Mucosa of gallbladder (tissue), 1 donor: Measurements from ENCODE around the gene SDCCAG8. TPM values are rescaled to one million over a fixed set of nuclear protein-coding genes. Genes with fewer than 3 reads are reported as not detected.
"Not testable (repeated sequence)": the region's sequence is repeated elsewhere in the genome, so short reads cannot be mapped to it uniquely, and the experiment has no call there.

Experiments
- DNase-seq: peaks from one replicate; pipeline ENCODE4 v3.0.0-alpha.2; 2020; ENCODE audit warnings: low spot score
- total RNA-seq: library from RNA; stranded (reverse); gene quantifications from one replicate; pipeline ENCODE4 v1.2.1, GENCODE V29; 2021
- donor health status: DM: no; HTN: no; CAD: no.

SDCCAG8 gene
- total RNA-seq: 46.1 TPM

DNA sequence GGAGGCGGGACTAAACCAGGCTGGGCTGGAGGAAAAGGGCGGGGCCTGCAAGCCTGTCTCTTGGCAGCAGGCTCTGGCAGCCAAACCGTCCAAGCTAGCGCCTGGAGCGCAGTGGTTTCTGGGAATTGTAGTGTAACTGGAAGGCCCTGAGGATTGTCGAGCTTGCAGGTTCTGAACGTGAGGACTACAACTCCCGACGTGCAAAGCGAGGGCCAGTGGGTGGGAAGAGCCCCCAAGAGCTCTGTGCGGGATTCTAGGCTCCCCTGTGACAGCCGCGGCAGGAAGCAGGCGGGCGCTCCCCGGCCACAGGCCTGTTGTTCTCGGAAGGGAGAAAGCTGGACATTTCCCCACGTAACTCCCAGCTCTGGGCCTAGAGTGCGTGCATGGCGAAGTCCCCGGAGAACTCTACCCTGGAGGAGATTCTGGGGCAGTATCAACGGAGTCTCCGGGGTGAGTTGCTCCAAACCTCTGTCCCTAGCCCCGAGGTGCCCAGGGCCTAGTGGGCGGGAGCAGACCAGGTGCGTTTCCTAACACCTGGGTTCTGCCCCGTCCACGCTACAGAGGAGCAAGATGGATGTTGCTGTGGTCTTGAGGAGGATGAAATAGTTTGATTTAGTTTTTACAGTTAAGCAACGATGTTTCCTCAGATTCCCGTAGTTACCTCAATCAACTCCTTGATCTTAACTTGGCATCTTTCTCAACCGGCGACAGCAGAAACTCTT lies at the start of gene SDCCAG8:
TSS of gene SDCCAG8 (plus strand) at position 251 of the 722 bp plus-strand sequence. CDS start at position 384, 133 bp downstream.
- DNase-seq: peak; percentile 99

DNA sequence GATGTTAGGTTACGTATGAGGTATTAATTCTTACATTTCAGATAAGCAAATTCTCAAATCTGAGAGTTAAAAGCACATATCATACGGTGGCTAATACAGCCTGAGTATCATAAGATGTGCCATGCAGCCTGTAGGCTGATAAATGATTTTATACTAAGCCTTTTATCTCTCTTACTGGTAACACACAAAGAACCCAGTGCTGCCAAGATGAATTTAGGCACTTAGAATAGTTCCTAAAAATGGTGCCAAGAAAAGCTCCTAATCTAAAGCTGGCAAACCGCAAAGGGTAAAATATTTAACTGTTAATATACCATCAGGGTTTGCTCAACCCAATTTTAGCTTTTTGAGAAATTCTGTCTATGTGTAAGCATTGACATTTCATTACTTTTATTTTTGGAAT lies 43.9 kb upstream of the SDCCAG8 start:
- DNase-seq: not testable (repeated sequence)

DNA sequence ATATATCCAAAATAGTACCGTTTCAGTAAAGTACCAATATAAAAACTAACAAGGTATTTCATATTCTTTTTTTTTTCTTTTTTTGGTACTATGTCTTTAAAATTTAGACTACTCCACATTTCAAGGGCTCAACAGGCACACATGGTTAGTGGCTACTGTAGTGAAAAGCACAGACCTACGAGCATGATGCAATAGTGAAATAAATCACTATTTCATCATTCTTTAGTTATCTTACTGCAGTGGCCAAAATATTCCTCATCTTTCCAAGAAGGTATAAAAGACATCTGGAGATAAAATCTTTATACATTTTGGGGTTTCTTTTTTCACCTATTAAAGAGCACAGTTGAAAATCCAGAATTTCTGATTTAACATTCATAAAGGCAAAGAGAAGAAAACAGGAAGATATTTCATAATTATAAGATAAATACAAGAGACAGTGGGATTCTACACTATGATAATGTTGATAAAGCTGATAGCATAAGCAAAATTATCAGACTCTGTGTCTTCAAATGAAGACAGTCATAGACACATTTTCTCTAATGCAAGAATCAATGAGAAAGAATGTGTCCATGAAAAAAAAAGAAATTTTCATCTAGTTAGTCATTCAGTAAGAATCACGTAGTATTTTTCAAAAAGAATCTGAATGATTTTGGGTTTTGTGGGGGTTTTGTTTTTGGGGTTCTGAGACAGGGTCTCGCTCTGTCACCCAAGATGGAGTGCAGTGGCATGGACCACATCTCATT lies 42.6 kb upstream of the SDCCAG8 start:
- no peak for DNase-seq

DNA sequence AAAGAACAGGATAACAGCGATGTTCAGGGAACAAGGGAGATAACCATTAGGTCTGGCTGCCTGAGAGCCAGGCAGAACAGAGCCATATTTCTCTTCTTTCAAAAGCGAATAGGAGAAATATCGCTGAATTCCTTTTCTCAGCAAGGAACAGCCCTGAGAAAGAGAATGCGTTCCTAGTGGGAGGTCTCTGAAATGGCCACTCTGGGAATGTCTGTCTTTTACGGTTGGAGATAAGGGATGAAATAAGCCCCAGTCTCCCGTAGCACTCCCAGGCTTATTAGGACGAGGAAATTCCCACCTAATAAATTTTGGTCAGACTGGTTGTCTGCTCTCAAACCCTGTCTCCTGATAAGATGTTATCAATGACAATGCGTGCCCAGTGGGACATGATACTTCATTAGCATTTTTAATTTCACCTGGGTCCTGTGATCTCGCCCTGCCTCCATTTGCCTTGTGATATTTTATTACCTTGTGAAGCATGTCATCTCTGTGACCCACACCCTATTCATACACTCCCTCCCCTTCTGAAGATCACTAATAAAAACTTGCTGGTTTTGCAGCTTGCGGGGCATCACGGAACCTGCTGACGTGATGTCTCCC lies 40.5 kb upstream of the SDCCAG8 start:
- not testable (repeated sequence) for DNase-seq

DNA sequence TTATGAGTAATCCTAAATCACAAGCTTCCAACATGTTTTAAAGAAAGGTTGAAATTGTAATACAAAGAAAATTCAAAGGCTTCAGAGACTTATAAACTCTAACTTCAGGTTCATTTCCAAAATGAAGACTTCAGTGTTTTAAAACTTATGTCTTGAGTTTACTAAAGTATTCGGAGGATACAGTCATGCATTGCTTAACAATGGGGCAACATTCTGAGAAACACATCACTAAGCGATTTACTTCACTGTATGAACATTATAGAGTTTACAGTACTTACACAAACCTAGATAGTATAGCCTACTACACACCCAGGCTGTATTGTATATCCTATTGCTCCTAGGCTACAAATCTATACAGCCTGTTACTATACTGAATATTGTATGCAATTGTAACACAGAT lies 39.1 kb upstream of the SDCCAG8 start:
- DNase-seq: no peak

DNA sequence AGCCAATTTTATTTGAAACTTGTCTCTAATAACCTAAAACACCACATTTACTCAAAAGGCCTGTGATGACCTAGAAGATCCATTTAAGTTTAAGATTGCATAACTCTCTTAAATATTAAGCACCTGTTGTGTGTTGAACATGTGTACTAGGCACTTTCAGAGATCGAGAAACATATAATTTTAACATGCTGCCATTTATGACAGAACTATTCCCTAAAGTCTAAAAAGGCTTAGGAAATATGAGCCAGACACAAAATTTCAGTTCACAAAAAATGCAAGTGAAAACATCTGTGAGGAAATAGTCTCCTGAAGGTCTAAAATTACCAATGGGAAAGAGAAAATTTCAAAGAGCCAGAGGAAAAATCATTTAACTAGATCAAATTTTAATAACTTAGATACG lies 38.5 kb upstream of the SDCCAG8 start:
- no peak for DNase-seq

DNA sequence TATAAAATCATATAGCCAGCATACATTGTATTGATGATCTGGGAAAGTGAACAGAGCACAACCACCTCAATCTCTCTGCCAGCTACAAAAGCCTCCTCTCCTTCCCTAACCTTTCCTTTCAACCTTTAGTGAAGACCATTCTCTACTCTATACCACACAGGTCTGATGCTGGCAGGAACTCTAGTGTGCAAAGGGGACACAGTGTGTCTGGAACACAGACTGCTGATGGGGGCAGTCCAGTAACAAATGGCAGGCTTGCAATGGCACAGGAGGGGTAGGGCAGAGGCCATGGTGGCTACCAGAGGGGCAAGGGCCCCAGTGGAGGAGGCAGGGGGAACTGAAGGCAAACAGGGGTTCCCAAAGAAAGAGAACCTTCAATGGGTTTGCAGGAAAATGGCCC lies 37.8 kb upstream of the SDCCAG8 start:
- no peak for DNase-seq

DNA sequence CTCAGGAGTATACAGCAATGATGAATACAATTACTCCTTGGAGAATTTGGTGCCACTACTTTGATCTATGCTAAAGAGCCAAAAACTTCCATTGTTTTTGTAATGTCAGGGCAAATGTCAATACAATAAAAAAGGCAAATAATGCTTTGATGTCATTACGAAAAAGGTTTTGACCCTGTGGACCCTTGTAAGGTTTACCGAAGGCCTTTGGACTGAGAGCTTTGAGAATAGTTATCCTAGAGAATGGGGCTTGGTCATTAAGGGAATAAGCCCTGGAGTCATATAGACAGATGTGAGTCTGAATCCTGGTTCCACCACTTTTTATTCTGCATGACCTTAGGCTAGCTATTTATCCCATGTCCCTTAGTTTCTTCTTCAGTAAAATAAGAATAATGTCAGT lies 28.2 kb upstream of the SDCCAG8 start:
- no peak for DNase-seq

DNA sequence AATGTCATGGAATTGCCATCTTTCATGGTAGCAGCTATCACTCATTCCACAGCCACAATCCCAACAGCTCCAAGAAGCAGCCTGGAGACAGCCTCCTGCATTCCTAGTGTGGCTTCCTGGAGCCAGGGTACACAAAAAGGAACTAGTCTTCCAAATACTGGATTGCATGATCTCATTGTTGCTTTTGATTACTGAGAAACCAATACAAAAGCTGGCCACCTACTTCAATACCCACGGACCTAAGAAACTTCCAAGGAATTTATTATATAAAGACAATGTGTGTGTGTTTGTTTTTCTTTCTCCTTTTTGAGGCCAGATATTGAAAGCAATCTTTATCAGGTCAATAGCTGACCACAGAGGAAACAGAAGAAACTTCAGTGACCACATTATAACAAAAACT lies 26.3 kb upstream of the SDCCAG8 start:
- DNase-seq: no peak

DNA sequence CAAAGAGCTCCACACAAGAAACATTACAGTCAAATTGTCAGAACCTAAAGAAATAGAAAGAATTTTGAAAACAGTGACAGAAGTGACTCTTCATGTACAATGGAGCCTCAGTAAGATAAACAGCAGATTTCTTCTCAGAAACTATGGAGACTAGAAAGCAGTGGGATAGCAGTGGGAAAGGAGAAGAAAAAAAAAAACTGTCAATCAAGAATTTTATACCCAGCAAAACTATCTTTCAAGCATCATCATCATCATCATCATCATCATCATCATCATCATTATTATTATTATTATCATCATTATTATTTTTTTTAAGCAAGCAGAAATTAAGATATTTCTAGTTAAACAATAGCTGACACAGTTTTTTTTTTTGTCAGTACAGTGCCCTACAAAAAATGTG lies 24.9 kb upstream of the SDCCAG8 start:
- no peak for DNase-seq

DNA sequence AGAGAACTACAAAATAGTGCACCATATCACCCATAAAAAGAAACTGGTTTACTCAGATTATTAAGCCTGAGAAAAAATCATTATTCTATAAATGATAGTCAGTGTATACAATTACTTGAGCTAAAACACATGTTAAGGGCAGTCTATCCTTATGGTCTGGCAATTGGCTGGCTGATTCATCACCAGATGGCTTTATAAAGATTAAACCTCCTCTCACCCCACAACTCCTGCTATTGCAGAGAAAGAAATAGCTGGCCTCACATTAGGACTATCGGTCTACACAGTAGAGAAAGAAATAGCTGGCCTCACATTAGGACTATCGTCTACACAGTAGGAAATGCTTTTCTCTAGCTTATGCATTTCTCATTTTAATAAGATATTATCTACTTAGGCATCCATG lies 21.9 kb upstream of the SDCCAG8 start:
- DNase-seq: no peak

DNA sequence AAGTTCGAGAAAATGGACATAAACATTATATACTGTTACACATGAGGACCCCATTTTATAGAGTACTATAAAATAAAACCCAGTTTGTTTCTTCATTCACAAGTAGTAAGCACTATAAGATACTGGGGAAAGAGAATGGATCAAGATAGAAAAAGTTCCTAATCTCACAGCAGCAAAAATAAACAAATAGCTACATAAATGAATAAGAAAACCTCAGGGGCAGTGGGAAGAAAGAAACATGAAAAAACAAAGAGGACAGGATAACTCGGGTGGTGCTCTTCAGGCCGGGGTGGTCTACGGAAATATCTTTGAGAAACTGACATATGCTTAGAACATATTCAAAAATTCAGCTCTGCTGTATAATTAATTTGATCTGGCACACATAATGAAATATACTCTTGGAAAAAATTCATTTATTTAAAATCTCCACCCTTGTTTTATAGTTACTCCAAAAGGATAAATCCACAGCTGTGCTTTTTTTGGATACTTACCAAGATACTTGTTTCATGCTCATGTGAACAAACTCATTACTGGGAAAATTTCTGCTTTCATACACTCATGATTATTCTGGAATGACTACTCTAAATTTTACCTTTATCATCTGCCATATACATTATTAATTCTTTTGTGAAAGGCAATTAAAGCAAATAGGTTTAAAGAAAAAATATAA lies 20.7 kb upstream of the SDCCAG8 start:
- no peak for DNase-seq

DNA sequence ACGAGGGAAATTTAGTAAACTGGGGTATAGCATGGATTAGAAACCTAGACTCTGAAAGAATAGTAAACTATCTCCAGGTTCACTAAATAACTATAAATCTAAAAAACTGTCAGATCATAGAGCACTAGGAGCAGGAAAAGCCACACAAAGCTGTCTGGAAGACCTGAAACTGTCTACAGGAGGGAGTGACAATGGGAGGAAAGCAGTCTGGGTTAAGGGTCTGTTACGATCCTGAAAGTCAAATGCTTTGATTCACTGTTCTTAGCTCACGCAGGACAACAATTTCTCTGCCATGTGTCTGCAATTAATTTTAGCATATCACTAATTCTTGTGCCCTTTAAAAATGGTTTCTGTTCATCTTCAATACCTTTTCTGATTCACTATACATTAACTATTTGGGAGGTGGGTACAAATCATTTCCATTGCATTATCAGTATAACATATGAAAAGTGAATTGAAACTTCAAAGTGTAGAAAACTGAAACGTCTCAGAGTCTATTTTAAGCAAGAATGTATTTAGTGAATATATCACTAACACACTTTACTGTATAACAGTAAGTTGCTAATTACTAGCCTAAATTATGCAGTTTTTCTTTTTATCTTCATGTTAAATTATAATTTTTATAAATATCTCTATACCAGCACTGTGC lies 19.1 kb upstream of the SDCCAG8 start:
- DNase-seq: no peak

DNA sequence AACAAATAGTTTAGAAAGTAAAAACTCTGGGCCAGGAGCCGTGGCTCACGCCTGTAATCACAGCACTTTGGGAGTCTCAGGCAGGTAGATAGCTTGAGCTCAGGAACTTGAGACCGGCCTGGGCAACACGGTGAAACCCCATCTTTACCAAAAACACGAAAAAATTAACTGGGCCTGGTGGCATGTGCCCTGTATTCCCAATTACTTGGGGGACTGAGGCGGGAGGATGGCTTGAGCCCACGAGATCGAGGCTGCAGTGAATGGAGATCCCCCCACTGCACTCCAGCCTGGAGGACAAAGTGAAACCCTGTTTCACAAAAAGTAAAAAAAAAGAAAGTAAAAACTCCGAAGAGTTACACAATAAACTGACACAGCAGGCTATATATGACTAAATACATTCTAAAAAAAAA lies 11.4 kb upstream of the SDCCAG8 start:
- DNase-seq: no peak

DNA sequence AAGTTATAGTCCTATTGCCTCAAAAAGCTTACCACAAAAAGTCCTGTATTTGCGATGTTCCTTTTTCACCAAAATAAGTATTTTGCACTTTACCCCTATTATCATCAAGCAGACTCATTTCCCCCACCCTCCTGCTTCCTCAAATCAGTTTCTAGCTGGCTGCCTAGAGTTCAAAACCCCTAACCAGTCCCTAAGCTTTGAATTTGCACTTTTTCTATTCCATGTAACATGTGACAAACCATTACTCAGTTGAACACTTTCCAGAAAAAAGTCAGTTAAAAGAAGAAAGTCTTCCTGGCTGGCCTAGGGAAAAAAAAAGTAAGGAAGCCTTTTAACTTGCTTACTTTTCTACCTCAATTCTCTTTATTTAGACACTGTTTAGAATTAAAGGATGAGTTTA lies 8.9 kb upstream of the SDCCAG8 start:
- no peak for DNase-seq

DNA sequence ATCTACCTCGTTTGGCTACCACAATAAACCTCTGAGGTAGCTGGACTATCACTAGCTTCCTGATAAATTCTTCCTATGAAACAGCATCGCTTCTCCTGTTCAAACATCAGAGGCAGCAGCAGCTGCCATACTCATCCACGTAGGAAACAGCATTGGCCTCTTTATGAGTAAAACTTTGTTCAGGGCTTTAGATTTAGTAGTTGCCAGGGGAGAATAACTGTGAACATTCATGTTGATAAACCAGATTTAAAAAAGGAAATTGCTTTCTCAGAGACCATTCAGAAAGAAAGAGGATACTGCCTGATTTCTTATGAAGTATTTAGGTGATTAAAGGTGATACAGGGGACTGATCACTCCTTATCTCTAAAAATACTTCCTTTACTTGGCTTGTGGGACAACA lies 7.9 kb upstream of the SDCCAG8 start:
- DNase-seq: no peak

DNA sequence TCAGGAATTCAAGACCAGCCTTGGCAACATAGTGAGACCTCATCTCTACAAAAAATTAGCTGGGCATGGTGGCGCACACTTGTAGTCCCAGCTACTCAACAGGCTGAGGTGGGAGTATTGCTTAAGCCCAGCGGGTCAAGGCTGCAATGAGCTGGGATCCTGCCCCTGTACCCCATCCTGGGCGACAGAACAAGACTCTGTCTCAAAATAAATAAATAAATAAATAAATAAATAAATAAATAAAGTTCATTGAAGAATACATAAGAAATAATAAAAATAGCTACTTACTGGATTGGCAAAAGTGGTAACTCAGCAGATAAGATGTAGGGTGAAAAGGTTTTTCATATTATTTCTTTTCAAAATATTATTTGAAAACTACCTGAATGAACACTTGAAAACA lies 6.6 kb upstream of the SDCCAG8 start:
- no peak for DNase-seq

DNA sequence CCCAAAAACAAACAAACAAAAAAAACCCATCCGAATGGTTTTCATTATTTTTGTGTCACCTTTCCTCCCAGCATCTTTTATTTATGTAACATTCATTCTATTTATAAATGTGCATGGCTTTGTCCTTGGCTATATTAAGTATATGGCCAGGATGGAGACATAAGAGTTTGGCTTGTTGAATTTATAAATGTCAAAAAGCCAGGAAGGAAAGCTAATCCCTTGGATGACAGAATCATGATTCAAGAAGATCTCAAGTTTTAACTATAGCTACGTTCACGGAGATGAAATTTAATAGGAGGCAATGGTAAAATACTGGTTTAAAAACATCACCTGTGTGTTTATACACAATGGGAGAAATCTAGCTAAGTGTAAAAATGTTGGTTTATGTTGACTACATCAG lies 5.7 kb upstream of the SDCCAG8 start:
- DNase-seq: no peak

DNA sequence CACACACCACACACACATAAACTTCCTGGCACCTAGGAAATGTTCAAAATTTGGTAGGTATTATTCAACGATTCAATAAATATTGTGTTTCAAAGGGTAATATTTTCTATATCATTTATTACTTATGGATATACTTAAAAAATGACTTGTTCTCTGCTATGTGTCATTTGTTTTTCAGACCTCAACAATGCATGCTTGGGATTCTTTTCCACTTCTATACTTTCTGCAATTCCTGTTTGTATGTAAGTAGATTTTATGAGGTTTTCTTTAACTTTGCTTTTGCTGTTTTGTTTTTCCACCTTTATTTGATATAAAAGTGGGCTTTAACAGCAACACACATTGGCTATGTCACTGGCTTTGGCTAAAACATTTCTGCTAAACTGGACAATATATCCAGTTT lies 4.3 kb upstream of the SDCCAG8 start:
- DNase-seq: no peak

DNA sequence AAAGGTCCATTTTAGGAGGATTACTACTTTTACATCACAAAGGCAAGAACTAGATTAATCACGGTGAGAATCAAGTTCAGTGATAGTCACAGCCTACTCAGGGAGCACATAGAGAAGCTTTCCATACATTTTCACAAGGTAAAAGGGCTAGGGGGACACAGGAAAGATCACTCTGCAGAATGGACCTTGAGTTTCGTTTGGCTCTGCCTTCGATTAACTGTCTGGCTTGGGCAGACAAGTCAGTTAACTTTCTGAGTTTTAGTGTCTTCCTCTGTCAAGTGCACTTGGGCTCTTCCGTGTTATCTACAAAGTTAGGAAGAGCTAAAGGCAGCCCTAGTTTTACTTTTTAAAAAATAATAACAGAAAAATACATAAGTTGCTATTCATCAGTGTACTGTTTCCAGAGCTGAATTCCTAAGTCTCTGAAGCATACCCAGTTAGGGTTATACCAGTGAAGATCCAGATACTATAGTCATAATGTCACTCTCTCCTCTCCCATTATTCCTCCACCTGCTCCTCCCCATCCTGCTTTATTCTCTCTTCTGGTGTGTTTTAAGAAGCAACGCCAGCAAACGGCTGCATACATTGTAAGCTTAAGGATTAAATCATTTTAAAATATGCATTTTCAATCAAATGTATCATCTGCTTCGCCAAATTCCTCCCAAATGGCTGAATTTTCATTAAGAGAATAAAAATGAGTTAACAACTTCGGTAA lies 2.5 kb upstream of the SDCCAG8 start:
- DNase-seq: no peak

DNA sequence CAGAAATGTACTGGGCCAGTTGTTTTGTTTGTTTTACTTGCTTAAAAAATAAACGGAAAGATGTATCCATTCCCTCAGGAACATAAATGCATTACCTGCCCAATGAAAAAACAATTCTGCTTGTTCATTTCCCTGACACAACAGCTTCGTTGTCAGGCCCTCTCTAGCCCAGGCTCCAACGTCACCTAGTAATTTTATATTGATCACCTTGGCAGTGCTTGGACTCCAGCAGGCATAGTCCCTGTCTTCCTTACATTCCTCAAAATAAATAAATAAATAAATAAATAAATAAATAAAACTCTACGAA lies 2.0 kb upstream of the SDCCAG8 start:
- no peak for DNase-seq
